ENCODE data around the gene GALNT9.

The GALNT9 gene

GRCh38 chr12:132166093-132166492 is 163.3 kb downstream of the GALNT9 start:
- DNase-seq: no peak

GRCh38 chr12:132165584-132165983 is 163.8 kb downstream of the GALNT9 start:
- DNase-seq: no peak

GRCh38 chr12:132164426-132164825 is 165.0 kb downstream of the GALNT9 start:
- DNase-seq: no peak

GRCh38 chr12:132163911-132164288 is 165.5 kb downstream of the GALNT9 start:
- no peak for DNase-seq

- DNase-seq: no peak
These were observed 166.1 kb downstream of the GALNT9 start for GRCh38 chr12:132163041-132163910.

- no peak for DNase-seq
These were observed 166.8 kb downstream of the GALNT9 start for GRCh38 chr12:132162508-132163031.

GRCh38 chr12:132161796-132162507 is 167.4 kb downstream of the GALNT9 start:
- no peak for DNase-seq

GRCh38 chr12:132161036-132161781 is 168.2 kb downstream of the GALNT9 start:
- DNase-seq: no peak

- DNase-seq: no peak
These were observed 168.8 kb downstream of the GALNT9 start for GRCh38 chr12:132160601-132161035.

GRCh38 chr12:132160016-132160415 is 169.4 kb downstream of the GALNT9 start:
- DNase-seq: no peak

- DNase-seq: no peak
These were observed 169.8 kb downstream of the GALNT9 start for GRCh38 chr12:132159555-132160003.

- DNase-seq: no peak
These were observed 170.5 kb downstream of the GALNT9 start for GRCh38 chr12:132158677-132159554.

GRCh38 chr12:132157733-132158409 is 171.5 kb downstream of the GALNT9 start:
- DNase-seq: no peak

- no peak for DNase-seq
These were observed 172.6 kb downstream of the GALNT9 start for GRCh38 chr12:132156573-132157325.

GRCh38 chr12:132155771-132156572 is 173.4 kb downstream of the GALNT9 start:
- DNase-seq: no peak

GRCh38 chr12:132154941-132155770 is 174.2 kb downstream of the GALNT9 start:
- no peak for DNase-seq

GRCh38 chr12:132154341-132154761 is 175.0 kb downstream of the GALNT9 start:
- no peak for DNase-seq

- DNase-seq: peak; percentile 70
These were observed 175.7 kb downstream of the GALNT9 start for GRCh38 chr12:132153501-132154340.
